ENCODE data around the gene NEK4. TPM values are rescaled to one million over a fixed set of nuclear protein-coding genes. Genes with fewer than 3 reads are reported as not detected.

The NEK4 gene
- total and polyA plus RNA-seq, 4 donors: 5.4 to 28.7 (median 15.4) TPM

DNA sequence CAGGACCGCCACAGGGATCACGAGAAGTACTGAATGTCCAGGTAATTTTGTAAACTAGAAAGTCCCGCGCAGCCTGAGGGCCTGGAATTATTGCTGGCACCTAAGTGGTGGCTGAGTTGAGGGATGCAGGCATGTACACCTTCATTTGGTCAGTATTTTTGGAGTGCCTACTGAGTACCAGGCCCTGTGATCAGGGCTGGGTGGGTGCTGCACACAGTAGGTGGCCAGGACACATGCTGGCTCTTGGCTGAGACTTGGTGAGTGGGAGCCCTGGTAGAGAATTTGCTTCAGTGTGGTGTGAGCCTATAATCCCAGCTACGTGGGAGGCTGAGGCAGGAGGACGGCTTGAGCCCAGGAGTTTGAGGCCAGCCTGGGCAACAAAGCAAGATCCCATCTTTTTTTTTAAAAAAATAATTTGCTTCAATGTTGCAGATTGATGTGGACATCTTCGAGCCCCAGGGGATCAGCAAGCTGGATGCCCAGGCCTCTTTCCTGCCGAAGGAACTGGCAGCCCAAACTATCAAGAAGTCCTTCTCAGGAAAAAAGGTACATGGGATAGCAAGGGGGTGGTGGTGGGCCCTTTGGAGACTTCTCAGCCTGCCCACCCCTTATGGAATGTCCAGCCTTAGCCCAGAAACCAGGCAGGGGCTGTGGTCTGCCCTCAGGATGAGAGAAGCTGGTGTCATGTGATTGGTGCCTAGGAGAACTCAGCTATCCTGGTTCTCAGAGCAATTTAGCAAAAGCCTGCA is 9.3 kb upstream of the NEK4 start:
- H3K27me3 ChIP-seq (ENCODE audit: control insufficient read depth in 4 of 4, insufficient read depth in 4 of 4, low read length in 3 of 4): no peaks in the 10 kb centered on the region
- H3K4me3 ChIP-seq (ENCODE audit: low read depth in 1 of 3, low read length in 3 of 3): peak overlapping the region; percentile 49 to 86 (median 73)
- H3K27ac ChIP-seq (ENCODE audit: low read depth in 1 of 2, low read length in 2 of 2): peak overlapping the region; percentile 92 to 99
- 63% methylated on average over 8 of the region's 8 CpGs for WGBS
- H3K9ac ChIP-seq (ENCODE audit: low read depth in 1 of 2, low read length in 2 of 2): peak overlapping the region; percentile 76 to 83
- H3K9me3 ChIP-seq (ENCODE audit: control insufficient read depth in 4 of 4, low read length in 3 of 4): no peaks in the 10 kb centered on the region
- H3K4me1 ChIP-seq (ENCODE audit: control insufficient read depth in 4 of 4, insufficient read depth in 4 of 4, low read length in 3 of 4): peaks cover 10 to 80% (median 63%) of the 10 kb centered on the region in 4 donors
- H3K36me3 ChIP-seq (ENCODE audit: control insufficient read depth in 4 of 4, insufficient read depth in 3 of 4, low read depth in 1 of 4, low read length in 3 of 4): peaks cover 11 to 31% (median 17%) of the 10 kb centered on the region in 4 donors
- DNase-seq (ENCODE audit: low spot score): no peak
- TF ChIP-seq RXRA (IDR thresholded peaks at IDR 0.05): no peak
- TF ChIP-seq, protein P1, sequence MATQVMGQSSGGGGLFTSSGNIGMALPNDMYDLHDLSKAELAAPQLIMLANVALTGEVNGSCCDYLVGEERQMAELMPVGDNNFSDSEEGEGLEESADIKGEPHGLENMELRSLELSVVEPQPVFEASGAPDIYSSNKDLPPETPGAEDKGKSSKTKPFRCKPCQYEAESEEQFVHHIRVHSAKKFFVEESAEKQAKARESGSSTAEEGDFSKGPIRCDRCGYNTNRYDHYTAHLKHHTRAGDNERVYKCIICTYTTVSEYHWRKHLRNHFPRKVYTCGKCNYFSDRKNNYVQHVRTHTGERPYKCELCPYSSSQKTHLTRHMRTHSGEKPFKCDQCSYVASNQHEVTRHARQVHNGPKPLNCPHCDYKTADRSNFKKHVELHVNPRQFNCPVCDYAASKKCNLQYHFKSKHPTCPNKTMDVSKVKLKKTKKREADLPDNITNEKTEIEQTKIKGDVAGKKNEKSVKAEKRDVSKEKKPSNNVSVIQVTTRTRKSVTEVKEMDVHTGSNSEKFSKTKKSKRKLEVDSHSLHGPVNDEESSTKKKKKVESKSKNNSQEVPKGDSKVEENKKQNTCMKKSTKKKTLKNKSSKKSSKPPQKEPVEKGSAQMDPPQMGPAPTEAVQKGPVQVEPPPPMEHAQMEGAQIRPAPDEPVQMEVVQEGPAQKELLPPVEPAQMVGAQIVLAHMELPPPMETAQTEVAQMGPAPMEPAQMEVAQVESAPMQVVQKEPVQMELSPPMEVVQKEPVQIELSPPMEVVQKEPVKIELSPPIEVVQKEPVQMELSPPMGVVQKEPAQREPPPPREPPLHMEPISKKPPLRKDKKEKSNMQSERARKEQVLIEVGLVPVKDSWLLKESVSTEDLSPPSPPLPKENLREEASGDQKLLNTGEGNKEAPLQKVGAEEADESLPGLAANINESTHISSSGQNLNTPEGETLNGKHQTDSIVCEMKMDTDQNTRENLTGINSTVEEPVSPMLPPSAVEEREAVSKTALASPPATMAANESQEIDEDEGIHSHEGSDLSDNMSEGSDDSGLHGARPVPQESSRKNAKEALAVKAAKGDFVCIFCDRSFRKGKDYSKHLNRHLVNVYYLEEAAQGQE (IDR thresholded peaks at IDR 0.05): no peak
- TF ChIP-seq RAD21 (IDR thresholded peaks at IDR 0.05): no peak
- TF ChIP-seq YY1 (IDR thresholded peaks at IDR 0.05): no peak
- no peak for TF ChIP-seq HNF4A (conservative IDR thresholded peaks at IDR 0.05)
- no peak for TF ChIP-seq FOXA1 (IDR thresholded peaks at IDR 0.05)
- TF ChIP-seq TAF1 (conservative IDR thresholded peaks at IDR 0.05): no peak
- no peak for TF ChIP-seq HNF4G (IDR thresholded peaks at IDR 0.05)
- TF ChIP-seq NR2F2 (IDR thresholded peaks at IDR 0.05): no peak
- TF ChIP-seq GABPA (IDR thresholded peaks at IDR 0.05 in 1 of 2, conservative IDR thresholded peaks at IDR 0.05 in 1 of 2): no peak
- TF ChIP-seq, protein P2, sequence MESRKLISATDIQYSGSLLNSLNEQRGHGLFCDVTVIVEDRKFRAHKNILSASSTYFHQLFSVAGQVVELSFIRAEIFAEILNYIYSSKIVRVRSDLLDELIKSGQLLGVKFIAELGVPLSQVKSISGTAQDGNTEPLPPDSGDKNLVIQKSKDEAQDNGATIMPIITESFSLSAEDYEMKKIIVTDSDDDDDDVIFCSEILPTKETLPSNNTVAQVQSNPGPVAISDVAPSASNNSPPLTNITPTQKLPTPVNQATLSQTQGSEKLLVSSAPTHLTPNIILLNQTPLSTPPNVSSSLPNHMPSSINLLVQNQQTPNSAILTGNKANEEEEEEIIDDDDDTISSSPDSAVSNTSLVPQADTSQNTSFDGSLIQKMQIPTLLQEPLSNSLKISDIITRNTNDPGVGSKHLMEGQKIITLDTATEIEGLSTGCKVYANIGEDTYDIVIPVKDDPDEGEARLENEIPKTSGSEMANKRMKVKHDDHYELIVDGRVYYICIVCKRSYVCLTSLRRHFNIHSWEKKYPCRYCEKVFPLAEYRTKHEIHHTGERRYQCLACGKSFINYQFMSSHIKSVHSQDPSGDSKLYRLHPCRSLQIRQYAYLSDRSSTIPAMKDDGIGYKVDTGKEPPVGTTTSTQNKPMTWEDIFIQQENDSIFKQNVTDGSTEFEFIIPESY (IDR thresholded peaks at IDR 0.05): no peak
- TF ChIP-seq, protein P3, sequence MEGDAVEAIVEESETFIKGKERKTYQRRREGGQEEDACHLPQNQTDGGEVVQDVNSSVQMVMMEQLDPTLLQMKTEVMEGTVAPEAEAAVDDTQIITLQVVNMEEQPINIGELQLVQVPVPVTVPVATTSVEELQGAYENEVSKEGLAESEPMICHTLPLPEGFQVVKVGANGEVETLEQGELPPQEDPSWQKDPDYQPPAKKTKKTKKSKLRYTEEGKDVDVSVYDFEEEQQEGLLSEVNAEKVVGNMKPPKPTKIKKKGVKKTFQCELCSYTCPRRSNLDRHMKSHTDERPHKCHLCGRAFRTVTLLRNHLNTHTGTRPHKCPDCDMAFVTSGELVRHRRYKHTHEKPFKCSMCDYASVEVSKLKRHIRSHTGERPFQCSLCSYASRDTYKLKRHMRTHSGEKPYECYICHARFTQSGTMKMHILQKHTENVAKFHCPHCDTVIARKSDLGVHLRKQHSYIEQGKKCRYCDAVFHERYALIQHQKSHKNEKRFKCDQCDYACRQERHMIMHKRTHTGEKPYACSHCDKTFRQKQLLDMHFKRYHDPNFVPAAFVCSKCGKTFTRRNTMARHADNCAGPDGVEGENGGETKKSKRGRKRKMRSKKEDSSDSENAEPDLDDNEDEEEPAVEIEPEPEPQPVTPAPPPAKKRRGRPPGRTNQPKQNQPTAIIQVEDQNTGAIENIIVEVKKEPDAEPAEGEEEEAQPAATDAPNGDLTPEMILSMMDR (IDR thresholded peaks at IDR 0.05; ENCODE audit: low read depth, low read length, missing input control): no peak
- no peak for TF ChIP-seq JUND (IDR thresholded peaks at IDR 0.05)
